Lung (tissue), 12 donors: Measurements from ENCODE around the gene DOCK4. TPM values are rescaled to one million over a fixed set of nuclear protein-coding genes. Genes with fewer than 3 reads are reported as not detected.

Source experiments
- ATAC-seq: fragments of 200-7000 bp; cut with Tn5 transposase; one replicate; pipeline ENCODE4 v1.9.1; 2020; ENCODE audit warnings: moderate number of reproducible peaks; ENCODE audit not compliant: insufficient read depth, low FRiP score
- DNase-seq, 3 donors: peaks; one replicate each; pipeline ENCODE4 v3.0.0-alpha.2; 2013 to 2017
- H3K27ac ChIP-seq, 2 donors: one replicate each; pipeline ENCODE4 v1.5.1; 2013; ENCODE audit warnings: mild to moderate bottlenecking in 2 of 2, moderate library complexity in 2 of 2, control low read depth in 1 of 2, inconsistent platforms in 1 of 2, low read depth in 1 of 2, low read length in 1 of 2
- H3K27me3 ChIP-seq, 3 donors: one replicate each; pipeline ENCODE4 v1.5.1; 2013; ENCODE audit warnings: low read length in 2 of 3; ENCODE audit not compliant: control insufficient read depth in 3 of 3, insufficient read depth in 3 of 3
- H3K36me3 ChIP-seq, 4 donors: one replicate each; pipeline ENCODE4 v1.5.1; 2013; ENCODE audit warnings: low read length in 4 of 4, mild to moderate bottlenecking in 1 of 4, moderate library complexity in 1 of 4; ENCODE audit not compliant: control insufficient read depth in 4 of 4, insufficient read depth in 4 of 4
- H3K4me1 ChIP-seq, 5 donors: one replicate each; pipeline ENCODE4 v1.5.1; 2013; ENCODE audit warnings: low read length in 5 of 5, mild to moderate bottlenecking in 2 of 5, moderate library complexity in 1 of 5; ENCODE audit not compliant: control insufficient read depth in 5 of 5, insufficient read depth in 5 of 5
- H3K4me3 ChIP-seq: one replicate; pipeline ENCODE4 v1.5.1; 2013; ENCODE audit warnings: mild to moderate bottlenecking, control low read depth, moderate library complexity
- H3K9ac ChIP-seq, 2 donors: one replicate each; pipeline ENCODE4 v1.5.1; 2013; ENCODE audit warnings: low read length in 2 of 2, control low read depth in 1 of 2; ENCODE audit not compliant: insufficient read depth in 1 of 2
- H3K9me3 ChIP-seq, 4 donors: one replicate each; pipeline ENCODE4 v1.5.1; 2013; ENCODE audit warnings: low read length in 3 of 4, mild to moderate bottlenecking in 1 of 4, moderate library complexity in 1 of 4; ENCODE audit not compliant: control insufficient read depth in 4 of 4, insufficient read depth in 3 of 4
- WGBS, 2 donors: extraction: QIAGEN DNeasy Blood & Tissue Kit; methylation state at CpG; one replicate each; pipeline ENCODE4 v1.1.7; 2013; 5-methylcytosine and 5-hydroxymethylcytosine counted together
- polyA plus RNA-seq, 2 donors: library from polyadenylated mRNA; stranded (reverse); fragments of 200-250 nt; gene quantifications; one replicate each; pipeline ENCODE4 v1.2.1, GENCODE V29; 2013
- total RNA-seq, 2 donors: library from RNA; depleted of rRNA in 1 of 2; stranded (reverse); fragments of >200 nt in 1 of 2; gene quantifications; one replicate each; pipeline ENCODE4 v1.2.1, GENCODE V29; 2014 to 2021
- TF ChIP-seq, protein P1 (sequence below): IDR thresholded peaks from 2 replicates; pipeline ENCODE4 v1.5.1; 2012; ENCODE audit warnings: mild to moderate bottlenecking; ENCODE audit errors: control extremely low read depth, extremely low read depth
- donor health status: control.
- donor health status: control.
- donor health status: Bipolar disorder and iron deficiency.
- donor health status: healthy.
- donor health status: DM: yes; HTN: yes; CAD: no.

DOCK4 gene
- total and polyA plus RNA-seq, 4 donors: 18.7 to 163 (median 40.3) TPM

DNA sequence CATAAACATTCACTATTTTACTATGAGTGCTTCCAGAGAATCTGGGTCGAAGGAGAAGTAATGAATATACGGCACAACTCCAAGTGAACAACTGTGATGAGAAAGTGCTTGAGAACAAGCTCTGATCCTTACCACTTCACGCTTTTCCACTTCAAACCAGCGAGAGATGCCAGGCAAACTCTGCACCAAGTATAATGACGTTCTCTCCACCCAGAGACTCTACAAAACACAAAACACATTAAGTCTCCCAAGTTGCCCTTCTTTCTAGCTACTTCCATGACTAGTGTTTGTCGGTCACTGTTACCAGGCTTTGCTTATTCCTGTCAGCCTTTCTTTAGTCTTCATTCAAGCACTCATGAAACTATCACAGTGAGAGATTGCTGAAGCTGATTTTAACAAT is 450.8 kb downstream of the DOCK4 start:
- H3K36me3 ChIP-seq: peaks cover 9 to 28% (median 13%) of the 10 kb centered on the region in 4 donors
- H3K9me3 ChIP-seq: no peaks in the 10 kb centered on the region
- H3K9ac ChIP-seq: no peak overlapping the region
- TF ChIP-seq, protein P1, sequence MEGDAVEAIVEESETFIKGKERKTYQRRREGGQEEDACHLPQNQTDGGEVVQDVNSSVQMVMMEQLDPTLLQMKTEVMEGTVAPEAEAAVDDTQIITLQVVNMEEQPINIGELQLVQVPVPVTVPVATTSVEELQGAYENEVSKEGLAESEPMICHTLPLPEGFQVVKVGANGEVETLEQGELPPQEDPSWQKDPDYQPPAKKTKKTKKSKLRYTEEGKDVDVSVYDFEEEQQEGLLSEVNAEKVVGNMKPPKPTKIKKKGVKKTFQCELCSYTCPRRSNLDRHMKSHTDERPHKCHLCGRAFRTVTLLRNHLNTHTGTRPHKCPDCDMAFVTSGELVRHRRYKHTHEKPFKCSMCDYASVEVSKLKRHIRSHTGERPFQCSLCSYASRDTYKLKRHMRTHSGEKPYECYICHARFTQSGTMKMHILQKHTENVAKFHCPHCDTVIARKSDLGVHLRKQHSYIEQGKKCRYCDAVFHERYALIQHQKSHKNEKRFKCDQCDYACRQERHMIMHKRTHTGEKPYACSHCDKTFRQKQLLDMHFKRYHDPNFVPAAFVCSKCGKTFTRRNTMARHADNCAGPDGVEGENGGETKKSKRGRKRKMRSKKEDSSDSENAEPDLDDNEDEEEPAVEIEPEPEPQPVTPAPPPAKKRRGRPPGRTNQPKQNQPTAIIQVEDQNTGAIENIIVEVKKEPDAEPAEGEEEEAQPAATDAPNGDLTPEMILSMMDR: no peak
- no peak overlapping the region for H3K27ac ChIP-seq
- peak in 1 of 3 donors; percentile 47 for DNase-seq
- H3K27me3 ChIP-seq: no peaks in the 10 kb centered on the region
- no peak for ATAC-seq
- peaks cover 0 to 27% (median 4%) of the 10 kb centered on the region in 5 donors for H3K4me1 ChIP-seq
- no peak overlapping the region for H3K4me3 ChIP-seq
- 72 to 90% methylated on average over 6 of the region's 6 CpGs for WGBS, 2 donors

GRCh38 chr7:111753968-111754367 is 452.2 kb downstream of the DOCK4 start:
- ATAC-seq: no peak
- WGBS, 2 donors: 76 to 92% methylated on average over 3 of the region's 3 CpGs
- H3K36me3 ChIP-seq: peaks cover 7 to 21% (median 13%) of the 10 kb centered on the region in 4 donors

GRCh38 chr7:111752022-111752582 is 454.1 kb downstream of the DOCK4 start:
- peaks cover 0 to 20% (median 13%) of the 10 kb centered on the region in 4 donors for H3K36me3 ChIP-seq
- no peaks in the 10 kb centered on the region for H3K27me3 ChIP-seq
- no peak for ATAC-seq
- no peaks in the 10 kb centered on the region for H3K9me3 ChIP-seq
- H3K4me1 ChIP-seq: peaks cover 0 to 20% (median 4%) of the 10 kb centered on the region in 5 donors
- H3K4me3 ChIP-seq: no peak overlapping the region
- H3K9ac ChIP-seq: no peak overlapping the region
- peak; percentile 49 to 56 (median 53) for DNase-seq
- H3K27ac ChIP-seq: no peak overlapping the region
- WGBS, 2 donors: 27 to 30% methylated on average over 4 of the region's 4 CpGs
- TF ChIP-seq, protein P1: peak; percentile 9

More at GRCh38 chr7:111753968-111754367, 452.2 kb downstream of the DOCK4 start:
- Histone ChIP-seq H3K4me3 (no peak overlapping the region), H3K27me3 (no peaks in the 10 kb centered on the region), H3K9ac (no peak overlapping the region), H3K27ac (no peak overlapping the region), H3K4me1 (peaks cover 0 to 27% (median 4%) of the 10 kb centered on the region in 5 donors), H3K9me3 (no peaks in the 10 kb centered on the region)
- TF ChIP-seq, protein P1: no peak
- DNase-seq: peak in 1 of 3 donors; percentile 63
